ENCODE measurements around the gene PHACTR3.
"Not testable (repeated sequence)": the region's sequence is repeated elsewhere in the genome, so short reads cannot be mapped to it uniquely, and the experiment has no call there.

The PHACTR3 gene

DNA sequence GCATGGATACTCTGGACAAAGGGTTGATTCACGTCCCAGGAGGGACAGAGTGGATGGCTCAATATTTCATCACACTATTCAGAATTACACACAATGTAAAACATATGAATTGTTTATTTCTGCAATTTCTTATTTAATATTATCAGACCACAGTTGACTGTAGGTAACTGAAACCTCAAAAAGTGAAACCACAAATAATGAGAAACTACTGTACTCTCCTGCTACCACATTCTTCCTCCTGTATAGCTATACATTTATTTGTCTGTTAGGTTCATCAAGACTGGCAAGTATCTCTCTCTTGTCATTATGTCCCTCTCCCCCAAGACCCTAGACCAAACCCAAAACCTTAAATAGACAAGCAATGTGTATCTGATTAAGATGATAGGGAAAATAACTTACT, 269.1 kb downstream of the PHACTR3 start:
- no peaks in the 10 kb centered on the region for H3K27me3 ChIP-seq (ENCODE audit: control insufficient read depth in 2 of 2, insufficient read depth in 2 of 2, low read length in 2 of 2)
- no peaks in the 10 kb centered on the region for H3K4me1 ChIP-seq (ENCODE audit: control insufficient read depth in 2 of 2, insufficient read depth in 2 of 2, low read length in 2 of 2)
- no peak overlapping the region for H3K9ac ChIP-seq (ENCODE audit: low read depth in 1 of 2, low read length in 2 of 2)
- H3K4me3 ChIP-seq (ENCODE audit: low read length in 2 of 2), result no peak overlapping the region
- H3K9me3 ChIP-seq (ENCODE audit: control insufficient read depth in 2 of 2, low read length in 2 of 2), result no peaks in the 10 kb centered on the region
- H3K27ac ChIP-seq (ENCODE audit: low read depth in 2 of 2, low read length in 2 of 2), result no peak overlapping the region
- no peaks in the 10 kb centered on the region for H3K36me3 ChIP-seq (ENCODE audit: control insufficient read depth in 2 of 2, insufficient read depth in 2 of 2, low read length in 2 of 2)

DNA sequence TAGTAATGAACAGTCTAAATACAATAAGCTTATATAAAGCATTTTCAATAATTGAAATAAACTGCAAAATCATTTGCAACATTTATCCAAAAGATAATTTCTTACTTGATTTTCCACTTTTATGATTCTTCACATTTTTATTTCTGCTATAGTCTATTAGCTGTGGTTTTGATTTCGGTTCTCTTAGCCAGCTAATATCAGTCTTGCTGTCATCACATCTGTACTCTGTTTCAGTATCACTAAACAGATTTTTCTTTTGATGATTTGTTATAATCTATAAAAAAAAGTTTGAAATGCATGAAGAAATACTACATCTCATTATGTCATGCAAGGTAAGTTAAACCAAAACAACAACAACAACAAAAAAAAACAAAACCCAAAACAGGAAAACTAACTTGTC, 275.9 kb downstream of the PHACTR3 start:
- Histone ChIP-seq H3K9me3 (ENCODE audit: control insufficient read depth in 2 of 2, low read length in 2 of 2) (no peaks in the 10 kb centered on the region), H3K27me3 (ENCODE audit: control insufficient read depth in 2 of 2, insufficient read depth in 2 of 2, low read length in 2 of 2) (no peaks in the 10 kb centered on the region), H3K36me3 (ENCODE audit: control insufficient read depth in 2 of 2, insufficient read depth in 2 of 2, low read length in 2 of 2) (no peaks in the 10 kb centered on the region), H3K27ac (ENCODE audit: low read depth in 2 of 2, low read length in 2 of 2) (no peak overlapping the region), H3K4me1 (ENCODE audit: control insufficient read depth in 2 of 2, insufficient read depth in 2 of 2, low read length in 2 of 2) (no peaks in the 10 kb centered on the region), H3K9ac (ENCODE audit: low read depth in 1 of 2, low read length in 2 of 2) (no peak overlapping the region), H3K4me3 (ENCODE audit: low read length in 2 of 2) (no peak overlapping the region)

DNA sequence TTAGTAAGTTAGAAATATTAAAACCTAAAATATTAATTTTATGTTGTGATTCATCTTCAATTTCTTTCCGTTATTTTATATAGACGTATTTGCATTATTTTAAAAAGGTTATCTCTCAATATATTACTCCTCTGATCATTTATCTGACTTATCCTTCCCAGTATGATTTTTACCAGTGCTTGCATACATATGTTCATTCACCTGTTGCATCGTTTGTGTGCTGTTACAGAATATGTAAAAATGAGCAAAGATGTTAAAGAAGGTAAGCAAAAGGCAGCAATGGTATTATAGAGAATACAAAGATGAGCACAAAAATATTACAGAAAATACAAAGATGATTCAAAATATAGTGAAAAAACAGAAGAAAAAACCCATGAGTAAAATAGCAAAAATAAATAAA, 280.2 kb downstream of the PHACTR3 start:
- Histone ChIP-seq H3K27ac (ENCODE audit: low read depth in 2 of 2, low read length in 2 of 2) (no peak overlapping the region), H3K9ac (ENCODE audit: low read depth in 1 of 2, low read length in 2 of 2) (no peak overlapping the region), H3K4me3 (ENCODE audit: low read length in 2 of 2) (no peak overlapping the region), H3K36me3 (ENCODE audit: control insufficient read depth in 2 of 2, insufficient read depth in 2 of 2, low read length in 2 of 2) (no peaks in the 10 kb centered on the region), H3K27me3 (ENCODE audit: control insufficient read depth in 2 of 2, insufficient read depth in 2 of 2, low read length in 2 of 2) (no peaks in the 10 kb centered on the region), H3K9me3 (ENCODE audit: control insufficient read depth in 2 of 2, low read length in 2 of 2) (no peaks in the 10 kb centered on the region), H3K4me1 (ENCODE audit: control insufficient read depth in 2 of 2, insufficient read depth in 2 of 2, low read length in 2 of 2) (no peaks in the 10 kb centered on the region)

DNA sequence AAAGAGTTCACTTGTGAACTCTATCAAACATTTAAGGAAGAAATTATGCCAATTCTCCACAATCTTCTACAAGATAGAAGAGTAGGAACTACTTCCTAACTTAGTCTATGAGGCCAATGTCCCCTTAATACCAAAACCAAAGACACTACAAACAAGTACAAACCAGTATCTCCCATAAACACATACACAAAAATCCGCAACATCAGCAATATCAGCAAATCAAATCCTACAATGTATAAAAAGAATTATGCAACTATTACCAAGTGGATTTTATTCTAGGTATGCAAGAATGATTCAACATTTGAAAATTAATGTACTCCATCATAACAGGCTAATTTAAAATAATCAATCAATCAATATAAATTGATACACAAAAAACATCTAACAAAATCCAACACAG, 283.7 kb downstream of the PHACTR3 start:
- no peaks in the 10 kb centered on the region for H3K27me3 ChIP-seq (ENCODE audit: control insufficient read depth in 2 of 2, insufficient read depth in 2 of 2, low read length in 2 of 2)
- H3K4me3 ChIP-seq (ENCODE audit: low read length in 2 of 2), result no peak overlapping the region
- no peaks in the 10 kb centered on the region for H3K36me3 ChIP-seq (ENCODE audit: control insufficient read depth in 2 of 2, insufficient read depth in 2 of 2, low read length in 2 of 2)
- H3K4me1 ChIP-seq (ENCODE audit: control insufficient read depth in 2 of 2, insufficient read depth in 2 of 2, low read length in 2 of 2), result no peaks in the 10 kb centered on the region
- H3K9ac ChIP-seq (ENCODE audit: low read depth in 1 of 2, low read length in 2 of 2), result no peak overlapping the region
- no peak overlapping the region for H3K27ac ChIP-seq (ENCODE audit: low read depth in 2 of 2, low read length in 2 of 2)
- no peaks in the 10 kb centered on the region for H3K9me3 ChIP-seq (ENCODE audit: control insufficient read depth in 2 of 2, low read length in 2 of 2)

DNA sequence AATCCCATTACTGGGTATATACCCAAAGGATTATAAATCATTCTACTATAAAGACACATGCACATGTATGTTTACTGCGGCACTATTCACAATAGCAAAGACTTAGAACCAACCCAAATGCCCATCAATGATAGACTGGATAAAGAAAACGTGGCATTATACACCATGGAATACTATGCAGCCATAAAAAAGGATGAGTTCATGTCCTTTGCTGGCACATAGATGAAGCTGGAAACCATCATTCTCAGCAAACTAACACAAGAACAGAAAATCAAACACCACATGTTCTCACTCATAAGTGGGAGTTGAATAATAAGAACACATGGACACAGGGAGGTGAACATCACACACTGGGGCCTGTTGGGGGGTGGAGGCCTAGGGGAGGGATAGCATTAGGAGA, 285.7 kb downstream of the PHACTR3 start:
- not testable (repeated sequence) for H3K9ac ChIP-seq (ENCODE audit: low read depth in 1 of 2, low read length in 2 of 2); H3K4me1 ChIP-seq (ENCODE audit: control insufficient read depth in 2 of 2, insufficient read depth in 2 of 2, low read length in 2 of 2); H3K9me3 ChIP-seq (ENCODE audit: control insufficient read depth in 2 of 2, low read length in 2 of 2); H3K27ac ChIP-seq (ENCODE audit: low read depth in 2 of 2, low read length in 2 of 2); H3K27me3 ChIP-seq (ENCODE audit: control insufficient read depth in 2 of 2, insufficient read depth in 2 of 2, low read length in 2 of 2); H3K36me3 ChIP-seq (ENCODE audit: control insufficient read depth in 2 of 2, insufficient read depth in 2 of 2, low read length in 2 of 2); H3K4me3 ChIP-seq (ENCODE audit: low read length in 2 of 2)

DNA sequence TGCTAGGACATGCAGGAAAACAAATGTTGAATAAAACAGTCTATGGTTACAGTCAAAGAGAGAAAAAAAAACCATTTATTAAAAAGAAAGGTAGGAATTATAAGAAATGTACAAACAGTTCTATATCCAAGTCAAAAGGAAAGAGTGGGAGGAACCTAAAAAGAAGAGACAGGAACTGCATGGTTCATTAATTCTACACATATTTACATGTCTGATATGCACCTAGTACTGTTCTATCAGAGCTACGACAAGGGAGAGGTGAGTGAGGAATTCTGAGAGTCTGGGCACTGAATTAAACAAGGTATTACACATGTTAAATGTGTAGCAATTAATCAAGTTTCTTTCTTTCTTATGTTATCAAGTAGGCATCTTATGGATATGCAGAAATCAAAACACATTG, 287.2 kb downstream of the PHACTR3 start:
- no peaks in the 10 kb centered on the region for H3K4me1 ChIP-seq (ENCODE audit: control insufficient read depth in 2 of 2, insufficient read depth in 2 of 2, low read length in 2 of 2)
- no peaks in the 10 kb centered on the region for H3K36me3 ChIP-seq (ENCODE audit: control insufficient read depth in 2 of 2, insufficient read depth in 2 of 2, low read length in 2 of 2)
- H3K27ac ChIP-seq (ENCODE audit: low read depth in 2 of 2, low read length in 2 of 2), result no peak overlapping the region
- no peaks in the 10 kb centered on the region for H3K27me3 ChIP-seq (ENCODE audit: control insufficient read depth in 2 of 2, insufficient read depth in 2 of 2, low read length in 2 of 2)
- no peak overlapping the region for H3K4me3 ChIP-seq (ENCODE audit: low read length in 2 of 2)
- no peaks in the 10 kb centered on the region for H3K9me3 ChIP-seq (ENCODE audit: control insufficient read depth in 2 of 2, low read length in 2 of 2)
- H3K9ac ChIP-seq (ENCODE audit: low read depth in 1 of 2, low read length in 2 of 2), result no peak overlapping the region

DNA sequence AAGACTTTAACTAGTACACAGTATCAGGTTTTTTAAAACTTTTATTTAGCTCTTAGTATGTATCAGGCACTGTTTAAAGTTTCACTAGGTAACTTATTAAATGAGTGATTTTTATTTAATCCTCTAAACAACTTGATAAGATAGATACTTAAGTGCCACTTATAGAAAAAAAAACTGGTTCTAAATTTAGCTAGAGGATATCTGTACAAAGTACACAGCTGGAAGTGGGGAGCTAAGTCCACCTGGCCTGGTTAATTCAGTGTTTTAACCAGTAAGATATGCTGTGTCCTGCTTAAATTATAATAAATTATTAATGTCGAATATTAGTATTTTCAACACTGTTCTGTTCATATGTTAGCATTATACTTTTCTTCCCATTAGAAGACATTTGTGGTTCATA, 291.6 kb downstream of the PHACTR3 start:
- H3K36me3 ChIP-seq (ENCODE audit: control insufficient read depth in 2 of 2, insufficient read depth in 2 of 2, low read length in 2 of 2), result no peaks in the 10 kb centered on the region
- no peak overlapping the region for H3K4me3 ChIP-seq (ENCODE audit: low read length in 2 of 2)
- no peak overlapping the region for H3K27ac ChIP-seq (ENCODE audit: low read depth in 2 of 2, low read length in 2 of 2)
- H3K27me3 ChIP-seq (ENCODE audit: control insufficient read depth in 2 of 2, insufficient read depth in 2 of 2, low read length in 2 of 2), result no peaks in the 10 kb centered on the region
- no peaks in the 10 kb centered on the region for H3K4me1 ChIP-seq (ENCODE audit: control insufficient read depth in 2 of 2, insufficient read depth in 2 of 2, low read length in 2 of 2)
- no peaks in the 10 kb centered on the region for H3K9me3 ChIP-seq (ENCODE audit: control insufficient read depth in 2 of 2, low read length in 2 of 2)
- H3K9ac ChIP-seq (ENCODE audit: low read depth in 1 of 2, low read length in 2 of 2), result no peak overlapping the region
